Natural killer cell treated with Interleukin-12 subunit alpha and Interleukin-12 subunit beta and Interleukin-15 and Interleukin-18, amount 100 ng/mL, for 72 hours (primary cell): ENCODE measurements around the gene BMP8B. TPM values are rescaled to one million over a fixed set of nuclear protein-coding genes. Genes with fewer than 3 reads are reported as not detected.
A peak's percentile ranks its signal among the peaks of the same experiment; 100 is the strongest.

Source experiments
- ATAC-seq, 2 donors: fragments of 150-1000 bp; cut with Tn5 transposase in 1 of 2; sonication (Bioruptor Pico), chemical (Tn5 transposase) in 1 of 2; 2 replicates each; pipeline ENCODE4 v1.10.0; 2021
- DNase-seq: peaks from one replicate; pipeline ENCODE4 v3.0.0; 2022; ENCODE audit warnings: low spot score
- H3K27ac Mint-ChIP-seq, 2 donors: 1 replicate in 1 of 2; 2 replicates in 1 of 2; pipeline ENCODE4 v1.8.0; 2022; ENCODE audit warnings: mixed read lengths in 2 of 2, mild to moderate bottlenecking in 1 of 2, moderate library complexity in 1 of 2
- H3K27me3 Mint-ChIP-seq, 2 donors: 1 replicate in 1 of 2; 2 replicates in 1 of 2; pipeline ENCODE4 v1.8.0; 2022; ENCODE audit warnings: mixed read lengths in 2 of 2
- H3K36me3 Mint-ChIP-seq: one replicate; pipeline ENCODE4 v1.8.0; 2022; ENCODE audit warnings: mixed read lengths
- H3K4me1 Mint-ChIP-seq, 2 donors: 1 replicate in 1 of 2; 2 replicates in 1 of 2; pipeline ENCODE4 v1.8.0; 2022; ENCODE audit warnings: low read depth in 2 of 2, mixed read lengths in 2 of 2, mild to moderate bottlenecking in 1 of 2
- H3K4me3 Mint-ChIP-seq: one replicate; pipeline ENCODE4 v1.8.0; 2022; ENCODE audit warnings: mixed read lengths
- H3K9me3 Mint-ChIP-seq: 2 replicates; pipeline ENCODE4 v1.8.0; 2022; ENCODE audit warnings: mixed read lengths
- total RNA-seq, 2 donors: library from RNA; stranded (reverse); gene quantifications; one replicate each; pipeline ENCODE4 v1.2.3, GENCODE V29; 2022

Gene BMP8B
- total RNA-seq, 2 donors from 2014 or later = 0.84 to 1.8 TPM

DNA sequence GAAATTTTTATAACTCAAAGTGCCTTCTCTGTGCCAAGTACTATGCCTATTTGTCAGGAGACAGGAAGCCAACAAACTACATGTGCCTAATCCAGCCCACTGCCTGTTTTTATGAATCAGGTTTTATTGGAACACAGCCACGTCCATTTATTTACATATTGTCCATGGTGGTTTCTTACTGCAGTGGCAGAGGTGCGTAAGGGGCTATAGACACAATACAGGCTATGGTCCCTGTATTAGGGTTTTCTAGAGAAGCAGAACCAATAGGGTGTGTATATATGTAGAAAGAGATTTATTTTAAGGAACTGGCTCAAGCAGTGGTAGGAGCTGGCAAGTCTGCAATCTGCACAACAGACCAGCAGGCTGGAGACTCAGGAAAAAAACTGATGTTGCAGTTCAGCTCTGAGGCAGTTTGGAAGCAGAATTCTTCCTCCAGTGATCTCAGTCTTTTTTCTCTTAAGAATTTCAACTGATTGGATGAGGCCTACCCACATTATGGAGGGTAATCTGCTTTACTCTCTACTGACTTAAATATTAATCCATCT is 34.6 kb downstream of the BMP8B start:
- Mint-ChIP-seq H3K9me3 (no peaks in the 10 kb centered on the region), H3K36me3 (peaks cover 30% of the 10 kb centered on the region), H3K27ac (peak overlapping the region in 1 of 2 donors; percentile 35)

DNA sequence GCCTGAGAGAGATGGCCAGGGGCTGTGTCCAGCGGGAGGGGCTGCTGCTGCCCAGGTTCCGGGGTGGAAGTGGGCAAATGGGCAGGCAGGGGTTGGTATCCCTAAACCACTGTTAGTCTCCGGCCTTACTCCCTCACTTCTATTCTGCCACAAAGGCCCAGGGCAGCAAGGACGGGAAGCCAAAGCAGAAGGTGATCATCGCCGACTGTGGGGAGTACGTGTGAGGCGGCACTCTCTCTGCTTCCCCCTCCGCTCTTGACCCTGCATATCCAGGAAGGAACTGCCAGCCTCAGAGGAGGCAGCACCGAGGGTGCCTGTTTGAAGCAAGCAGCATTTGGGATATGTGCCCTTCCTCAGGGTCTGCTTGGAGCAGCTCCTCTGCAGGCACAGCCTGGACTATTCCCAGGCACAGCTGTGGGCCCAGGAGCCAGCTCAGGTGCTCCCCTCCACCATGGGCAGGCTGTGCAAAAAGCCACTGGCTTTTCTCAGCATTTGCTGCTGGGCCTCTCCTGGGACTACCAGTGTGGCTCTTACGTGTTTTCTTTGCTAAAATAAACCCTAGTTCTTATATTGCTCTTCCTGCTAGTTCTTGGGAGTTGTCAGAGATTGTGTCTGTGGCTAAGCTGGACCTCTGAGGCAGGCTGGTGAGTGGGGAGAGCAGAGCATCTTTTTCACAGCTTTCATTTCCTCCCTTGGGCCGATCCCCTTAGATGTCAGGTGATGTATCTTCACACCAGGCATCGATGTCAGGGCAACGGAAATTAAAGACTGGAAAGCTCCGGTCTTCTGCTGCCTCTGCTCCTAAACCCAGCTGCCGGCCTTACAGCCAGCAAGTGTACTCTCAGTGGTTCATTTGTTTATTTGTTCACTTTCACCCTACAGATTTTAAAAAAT is 35.3 kb downstream of the BMP8B start:
- Mint-ChIP-seq H3K27ac (peak overlapping the region in 1 of 2 donors; percentile 35), H3K36me3 (peaks cover 30% of the 10 kb centered on the region)
- DNase-seq = no peak

More for the DNA sequence above, 34.6 kb downstream of the BMP8B start:
- peaks cover 0 to 10% of the 10 kb centered on the region in 2 donors for H3K4me1 Mint-ChIP-seq
- no peak overlapping the region for H3K4me3 Mint-ChIP-seq
- ATAC-seq (no peak), DNase-seq (no peak)
- H3K27me3 Mint-ChIP-seq = no peaks in the 10 kb centered on the region

DNA sequence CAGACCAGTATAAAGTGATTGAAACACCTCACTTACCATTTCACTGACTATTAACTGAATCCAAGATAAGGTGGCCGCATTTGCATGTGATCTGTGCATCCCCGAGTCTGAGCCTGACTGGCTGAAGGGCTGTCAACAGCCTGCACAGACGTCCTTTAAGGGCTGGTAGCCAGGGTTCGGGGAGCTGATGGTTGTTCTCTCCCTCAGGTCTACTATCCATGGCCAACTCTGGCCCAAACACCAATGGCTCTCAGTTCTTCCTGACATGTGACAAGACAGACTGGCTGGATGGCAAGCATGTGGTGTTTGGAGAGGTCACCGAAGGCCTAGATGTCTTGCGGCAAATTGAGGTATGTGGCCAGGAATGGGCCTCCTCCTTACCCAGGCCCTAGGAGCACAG is 36.0 kb downstream of the BMP8B start:
- peaks cover 29% of the 10 kb centered on the region for H3K36me3 Mint-ChIP-seq
- no peak for ATAC-seq

More for the DNA sequence above, 35.3 kb downstream of the BMP8B start:
- Mint-ChIP-seq H3K27me3 (no peaks in the 10 kb centered on the region), H3K4me3 (no peak overlapping the region), H3K9me3 (no peaks in the 10 kb centered on the region), H3K4me1 (peaks cover 0 to 10% of the 10 kb centered on the region in 2 donors)
- ATAC-seq = no peak

DNA sequence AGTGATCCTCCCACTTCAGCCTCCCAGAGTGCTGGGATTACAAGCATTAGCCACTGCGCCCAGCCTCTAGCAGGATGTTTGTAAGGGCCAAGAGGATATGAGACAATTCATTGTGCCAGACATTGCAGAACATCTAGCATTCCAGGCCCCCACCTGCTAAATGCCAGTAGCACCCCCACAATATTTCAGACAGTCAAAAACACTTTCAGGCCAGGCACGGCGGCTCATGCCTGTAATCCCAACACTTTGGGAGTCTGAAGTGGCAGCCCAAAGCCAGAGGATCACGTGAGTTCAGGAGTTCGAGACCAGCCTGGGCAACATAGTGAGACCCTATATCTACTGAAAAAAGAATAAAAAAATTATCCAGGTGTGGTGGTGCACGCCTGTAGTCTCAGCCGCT is 37.1 kb downstream of the BMP8B start:
- Mint-ChIP-seq H3K4me3 (no peak overlapping the region), H3K4me1 (peaks cover 0 to 10% of the 10 kb centered on the region in 2 donors), H3K27ac (no peak overlapping the region), H3K36me3 (peaks cover 30% of the 10 kb centered on the region), H3K9me3 (no peaks in the 10 kb centered on the region), H3K27me3 (no peaks in the 10 kb centered on the region)
- ATAC-seq = no peak
- no peak for DNase-seq

More for the DNA sequence above, 36.0 kb downstream of the BMP8B start:
- no peak for DNase-seq
- Mint-ChIP-seq H3K27me3 (no peaks in the 10 kb centered on the region), H3K4me3 (no peak overlapping the region), H3K27ac (no peak overlapping the region), H3K4me1 (peaks cover 0 to 10% of the 10 kb centered on the region in 2 donors), H3K9me3 (no peaks in the 10 kb centered on the region)

DNA sequence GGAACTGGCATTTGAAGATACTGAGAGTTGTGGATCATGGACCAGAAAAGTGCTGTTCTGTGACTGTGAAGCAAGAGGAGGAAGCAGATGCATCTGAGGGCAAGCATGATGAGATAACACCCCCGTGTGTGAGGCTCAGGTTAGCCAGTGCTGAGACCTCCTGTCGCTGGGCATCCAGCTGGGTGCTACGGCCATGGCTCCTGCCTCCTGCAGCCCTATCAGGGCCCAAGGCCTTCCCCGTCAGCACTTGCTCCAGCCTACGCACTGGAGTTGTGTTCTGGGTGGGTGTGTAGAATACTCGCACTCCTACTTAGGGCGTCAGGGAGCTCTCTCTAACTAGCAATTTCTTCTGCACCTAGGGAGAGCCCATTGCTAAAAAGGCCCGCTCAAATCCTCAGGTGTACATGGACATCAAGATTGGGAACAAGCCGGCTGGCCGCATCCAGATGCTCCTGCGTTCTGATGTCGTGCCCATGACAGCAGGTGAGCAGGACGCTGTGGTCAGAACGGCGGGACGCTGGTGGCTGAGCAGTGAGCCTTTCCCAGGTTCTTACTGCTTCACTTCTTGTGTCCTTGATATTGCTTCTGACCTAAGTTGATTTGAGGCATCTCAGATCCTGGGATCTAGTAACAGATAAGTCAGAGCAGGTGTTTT is 43.5 kb downstream of the BMP8B start:
- H3K4me1 Mint-ChIP-seq = peaks cover 5 to 13% of the 10 kb centered on the region in 2 donors

DNA sequence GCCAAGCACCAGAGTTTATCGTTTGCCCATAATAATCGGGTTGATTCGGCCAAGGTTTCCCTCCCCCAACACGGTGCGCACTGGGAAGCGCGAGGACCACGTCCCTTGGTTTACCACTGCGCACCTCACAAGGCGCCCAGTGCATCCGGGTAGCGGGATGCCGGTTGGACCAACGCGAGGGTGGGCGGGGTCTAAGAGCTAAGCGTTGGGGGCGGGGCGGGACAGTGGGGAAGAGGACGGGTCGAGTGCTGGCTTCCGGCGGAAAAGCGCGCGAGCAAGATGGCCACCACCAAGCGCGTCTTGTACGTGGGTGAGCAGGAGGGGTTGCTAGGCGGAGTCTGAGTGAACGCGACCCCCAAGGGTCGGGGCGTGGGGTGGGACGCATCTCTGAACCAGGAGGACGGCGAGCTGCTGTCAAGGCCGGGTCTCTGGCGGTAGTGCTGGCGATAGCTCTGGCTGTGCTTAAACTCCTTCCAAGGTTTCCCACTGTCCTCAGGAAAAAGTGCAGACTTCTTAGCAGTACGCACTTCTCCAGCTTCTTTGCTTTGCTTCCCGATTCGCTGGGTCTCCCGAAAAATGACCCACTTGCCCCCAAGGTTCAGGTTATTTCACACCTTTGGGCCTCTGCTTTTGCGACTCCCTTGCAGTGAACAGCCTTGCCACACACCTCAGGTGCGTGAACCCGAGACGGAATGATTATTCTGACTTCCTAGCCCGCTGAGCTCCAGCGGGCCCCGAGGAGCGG is 49.9 kb downstream of the BMP8B start, which contains the start of gene PPIE:
TSS of gene PPIE (plus strand) at position 261 of the 745 bp plus-strand sequence. CDS start at position 280, 19 bp downstream.
- Mint-ChIP-seq H3K27me3 (peaks cover 0 to 2% of the 10 kb centered on the region in 2 donors), H3K4me3 (peak within 1 kb of the TSS; percentile 90), H3K9me3 (peaks cover 5% of the 10 kb centered on the region), H3K27ac (peak within 1 kb of the TSS; percentile 76 to 92), H3K36me3 (peaks cover 10% of the 10 kb centered on the region), H3K4me1 (peaks cover 40 to 41% of the 10 kb centered on the region in 2 donors)
- peak; percentile 94 for DNase-seq
- ATAC-seq = peak; percentile 99

More for the DNA sequence above, 43.5 kb downstream of the BMP8B start:
- no peak overlapping the region for H3K27ac Mint-ChIP-seq
- H3K4me3 Mint-ChIP-seq = no peak overlapping the region
- H3K9me3 Mint-ChIP-seq = no peaks in the 10 kb centered on the region
- ATAC-seq = no peak
- H3K36me3 Mint-ChIP-seq = peaks cover 40% of the 10 kb centered on the region
- DNase-seq = no peak
- H3K27me3 Mint-ChIP-seq = no peaks in the 10 kb centered on the region

DNA sequence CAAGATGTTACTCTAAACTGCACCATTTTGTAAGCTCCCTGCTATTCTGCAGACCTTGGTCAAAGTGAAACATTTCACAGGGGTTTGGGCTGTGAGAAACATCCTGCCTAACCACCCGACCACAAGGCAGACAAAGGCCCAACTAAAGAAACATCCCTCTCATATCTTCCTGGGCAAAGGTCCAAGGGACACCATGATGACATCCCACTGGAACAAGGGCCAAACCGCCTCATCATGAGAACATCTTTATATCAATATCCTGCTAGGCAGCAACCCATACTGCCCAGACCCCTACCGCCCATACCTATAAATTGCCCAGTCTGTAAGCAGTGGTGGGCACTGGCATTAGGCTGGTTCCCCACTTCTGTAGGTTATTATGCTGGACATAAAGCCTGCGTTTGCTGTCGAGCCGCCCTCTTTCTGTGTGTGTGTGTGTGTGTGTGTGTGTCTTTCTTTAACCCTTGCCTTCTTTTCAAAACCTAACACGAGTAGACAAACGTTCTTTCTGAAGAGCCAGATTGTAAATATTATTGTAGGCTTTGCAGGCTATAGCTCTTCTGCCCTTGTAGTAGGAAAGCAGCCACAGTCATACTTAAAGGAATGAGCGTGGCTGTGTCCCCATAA is 51.0 kb downstream of the BMP8B start:
- Mint-ChIP-seq H3K27me3 (peaks cover 0 to 4% of the 10 kb centered on the region in 2 donors), H3K27ac (peak overlapping the region; percentile 76 to 92), H3K9me3 (peaks cover 5% of the 10 kb centered on the region), H3K36me3 (peaks cover 10% of the 10 kb centered on the region), H3K4me3 (peak overlapping the region; percentile 90), H3K4me1 (peaks cover 40 to 41% of the 10 kb centered on the region in 2 donors)
- peak; percentile 17 to 31 for ATAC-seq
- DNase-seq = peak; percentile 66

DNA sequence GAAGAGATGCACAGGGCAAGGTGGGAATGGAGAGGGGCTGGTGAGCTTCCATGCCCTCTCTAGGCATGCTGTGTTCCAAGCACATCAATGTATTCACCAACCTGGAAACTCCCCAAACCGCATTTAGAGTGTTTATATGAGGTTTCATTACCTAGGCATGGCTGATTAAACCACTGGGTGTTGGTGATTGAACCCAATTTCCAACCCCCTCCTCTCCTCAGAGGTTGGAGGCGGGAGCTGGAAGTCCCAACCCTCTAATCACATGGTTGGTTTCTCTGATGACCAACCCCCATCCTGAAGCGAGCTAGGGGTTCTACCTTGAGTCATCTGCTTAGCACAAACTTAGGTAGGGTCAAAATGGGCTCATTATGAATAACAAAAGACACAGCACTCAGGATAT is 52.9 kb downstream of the BMP8B start:
- H3K27ac Mint-ChIP-seq = no peak overlapping the region
- H3K9me3 Mint-ChIP-seq = peaks cover 5% of the 10 kb centered on the region
- no peaks in the 10 kb centered on the region for H3K36me3 Mint-ChIP-seq
- peaks cover 0 to 7% of the 10 kb centered on the region in 2 donors for H3K27me3 Mint-ChIP-seq
- H3K4me3 Mint-ChIP-seq = no peak overlapping the region
- ATAC-seq (no peak), DNase-seq (no peak)
- peaks cover 35 to 37% of the 10 kb centered on the region in 2 donors for H3K4me1 Mint-ChIP-seq

DNA sequence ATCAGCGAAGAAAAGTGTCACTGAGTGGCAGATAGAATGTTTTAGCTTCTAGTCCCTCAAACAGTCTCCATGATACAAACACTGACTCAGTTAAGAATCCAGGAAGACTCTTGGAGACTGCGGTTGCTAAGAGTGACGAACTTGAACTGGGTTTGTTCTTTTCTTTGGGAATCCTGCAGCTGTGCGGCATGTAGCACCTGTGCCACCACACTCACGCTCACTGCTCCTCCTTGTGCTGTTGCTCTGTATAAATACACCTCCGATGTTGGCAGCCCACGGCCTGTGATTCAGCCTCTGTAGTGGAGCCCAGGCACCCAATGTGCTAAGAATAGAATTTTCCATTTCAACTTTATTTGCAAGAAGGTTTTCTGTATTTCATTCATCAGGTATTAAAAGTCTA is 55.5 kb downstream of the BMP8B start:
- H3K9me3 Mint-ChIP-seq = peaks cover 5% of the 10 kb centered on the region
- H3K4me3 Mint-ChIP-seq = no peak overlapping the region
- H3K27me3 Mint-ChIP-seq = peaks cover 22 to 23% of the 10 kb centered on the region in 2 donors
- ATAC-seq = no peak
- DNase-seq = no peak
- H3K27ac Mint-ChIP-seq = no peak overlapping the region
- H3K36me3 Mint-ChIP-seq = no peaks in the 10 kb centered on the region
- H3K4me1 Mint-ChIP-seq = peaks cover 21 to 28% of the 10 kb centered on the region in 2 donors

DNA sequence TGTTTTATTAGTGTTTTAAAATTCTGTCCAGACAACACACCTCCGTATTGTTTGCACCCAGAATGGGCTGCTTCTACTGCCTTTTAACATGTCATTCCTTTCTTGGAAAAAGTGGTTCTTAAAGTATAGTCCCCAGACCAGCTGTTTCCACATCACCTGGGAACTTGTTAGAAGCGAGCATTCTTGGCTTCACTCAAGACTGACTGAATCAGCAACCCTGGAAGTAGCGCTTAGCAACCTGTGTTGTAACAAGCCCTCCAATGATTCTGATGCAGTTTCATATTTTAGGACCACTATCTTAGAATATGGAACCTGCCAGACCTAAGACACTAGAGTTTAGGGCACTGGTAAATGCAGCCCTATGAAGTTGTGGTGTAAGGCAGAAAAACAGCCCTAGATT is 55.9 kb downstream of the BMP8B start:
- ATAC-seq (no peak), DNase-seq (no peak)
- H3K4me3 Mint-ChIP-seq = no peak overlapping the region
- H3K27ac Mint-ChIP-seq = no peak overlapping the region
- H3K4me1 Mint-ChIP-seq = peaks cover 21 to 29% of the 10 kb centered on the region in 2 donors
- H3K36me3 Mint-ChIP-seq = no peaks in the 10 kb centered on the region
- peaks cover 26 to 27% of the 10 kb centered on the region in 2 donors for H3K27me3 Mint-ChIP-seq
- H3K9me3 Mint-ChIP-seq = peaks cover 5% of the 10 kb centered on the region

DNA sequence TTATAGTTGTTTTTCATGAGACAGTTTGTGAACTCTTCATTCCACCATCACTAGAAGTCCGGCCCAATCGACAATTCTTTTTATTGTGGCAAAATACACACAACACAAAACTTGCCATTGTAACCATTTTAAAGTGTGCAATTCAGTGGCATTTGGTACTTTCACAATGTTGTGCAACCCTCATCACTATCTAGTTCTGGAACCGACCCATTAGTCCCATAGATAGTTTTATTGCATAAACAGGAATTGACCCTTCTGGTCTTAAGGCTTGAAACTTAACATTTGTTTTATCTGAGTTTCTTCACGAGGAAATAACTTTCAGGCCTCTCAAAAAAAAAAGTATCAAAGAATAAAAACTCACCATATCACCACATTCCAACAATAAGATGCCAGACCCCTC is 58.8 kb downstream of the BMP8B start:
- Mint-ChIP-seq H3K27me3 (peaks cover 40 to 45% of the 10 kb centered on the region in 2 donors), H3K4me1 (peaks cover 13 to 16% of the 10 kb centered on the region in 2 donors), H3K36me3 (no peaks in the 10 kb centered on the region), H3K9me3 (no peaks in the 10 kb centered on the region), H3K4me3 (no peak overlapping the region), H3K27ac (no peak overlapping the region)
- DNase-seq (no peak), ATAC-seq (no peak)

DNA sequence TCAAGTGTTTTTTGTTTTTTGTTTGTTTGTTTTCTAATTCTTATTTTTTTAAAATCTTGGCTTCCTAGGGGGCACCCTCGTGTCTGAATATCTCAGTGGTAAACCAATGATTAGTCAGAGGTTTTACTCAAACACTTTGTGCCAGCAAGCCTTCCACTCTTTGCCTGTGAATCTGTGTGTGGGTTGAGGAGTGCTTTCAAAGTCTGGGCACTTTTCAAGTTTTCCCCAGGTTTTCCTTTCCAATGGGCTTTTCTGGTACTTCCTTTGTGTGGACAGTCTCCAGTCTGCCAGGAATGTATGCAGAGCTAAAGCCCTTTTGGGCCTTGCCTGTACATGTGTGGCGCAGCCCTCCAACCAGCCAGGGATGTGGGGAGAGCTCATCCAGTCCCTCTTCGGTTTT is 59.6 kb downstream of the BMP8B start:
- Mint-ChIP-seq H3K27ac (no peak overlapping the region), H3K27me3 (peaks cover 45 to 49% of the 10 kb centered on the region in 2 donors), H3K4me3 (no peak overlapping the region), H3K9me3 (no peaks in the 10 kb centered on the region), H3K4me1 (peaks cover 13 to 16% of the 10 kb centered on the region in 2 donors), H3K36me3 (no peaks in the 10 kb centered on the region)
- ATAC-seq = no peak
- DNase-seq = no peak

DNA sequence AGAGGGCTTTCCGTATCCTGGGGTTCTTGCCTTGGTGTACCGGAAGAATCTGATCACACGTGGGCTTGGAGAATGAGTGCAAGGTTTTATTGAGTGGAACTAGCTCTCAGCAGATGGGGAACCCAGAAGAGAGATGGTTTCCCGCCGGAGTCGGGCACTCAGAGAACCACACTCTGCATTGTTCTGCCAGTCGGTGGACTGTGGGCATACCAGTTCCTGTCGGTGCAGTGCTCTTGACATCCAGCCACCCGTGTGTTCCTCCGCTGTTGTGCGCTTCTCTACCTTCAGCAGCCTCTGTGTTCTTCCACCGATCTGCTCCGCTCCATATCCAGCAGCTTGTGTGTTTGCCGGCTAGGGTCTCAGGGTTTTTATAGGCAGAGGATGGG is 60.7 kb downstream of the BMP8B start:
- Mint-ChIP-seq H3K4me1 (peaks cover 13 to 16% of the 10 kb centered on the region in 2 donors), H3K27ac (no peak overlapping the region), H3K36me3 (no peaks in the 10 kb centered on the region), H3K4me3 (no peak overlapping the region), H3K27me3 (peaks cover 41 to 49% of the 10 kb centered on the region in 2 donors), H3K9me3 (no peaks in the 10 kb centered on the region)
- DNase-seq (no peak), ATAC-seq (no peak)
